Stimulated activated CD8-positive, alpha-beta memory T cell treated with anti-CD3 and anti-CD28 coated beads, Interleukin-12 subunit alpha, Interleukin-12 subunit beta, amount 100 ng/mL, for 1 hour (primary cell): ENCODE results near the gene CCDC157.

ENCODE experiments used
- DNase-seq: peaks from one replicate; pipeline ENCODE4 v3.0.0-alpha.2; 2020; ENCODE audit warnings: low read depth

CCDC157 gene

DNA sequence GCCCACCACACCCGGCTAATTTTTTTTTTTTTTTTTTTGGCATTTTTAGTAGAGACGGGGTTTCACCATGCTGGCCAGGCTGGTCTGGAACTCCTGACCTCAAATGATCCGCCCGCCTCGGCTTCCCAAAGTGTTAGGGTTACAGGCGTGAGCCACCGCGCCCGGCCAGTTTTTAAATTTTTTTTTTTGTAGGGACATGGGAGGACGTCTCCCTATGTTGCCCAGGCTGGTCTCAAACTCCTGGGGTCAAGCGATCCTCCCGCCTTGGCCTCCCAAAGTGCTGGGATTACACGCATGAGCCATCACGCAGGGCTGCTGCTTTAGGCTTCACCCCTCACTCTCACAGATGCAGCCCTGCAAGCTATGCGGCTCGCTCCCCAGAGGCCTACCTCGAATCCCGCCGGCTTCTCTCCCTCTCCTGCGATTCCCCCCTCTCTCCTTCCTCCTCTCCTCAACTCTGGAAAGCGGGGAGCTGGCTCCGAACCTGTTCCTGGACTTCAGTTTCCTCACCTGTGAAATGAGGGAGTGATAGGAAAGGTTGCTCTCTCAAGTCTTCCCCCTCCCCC lies 926 bp downstream of the CCDC157 start:
- no peak for DNase-seq

DNA sequence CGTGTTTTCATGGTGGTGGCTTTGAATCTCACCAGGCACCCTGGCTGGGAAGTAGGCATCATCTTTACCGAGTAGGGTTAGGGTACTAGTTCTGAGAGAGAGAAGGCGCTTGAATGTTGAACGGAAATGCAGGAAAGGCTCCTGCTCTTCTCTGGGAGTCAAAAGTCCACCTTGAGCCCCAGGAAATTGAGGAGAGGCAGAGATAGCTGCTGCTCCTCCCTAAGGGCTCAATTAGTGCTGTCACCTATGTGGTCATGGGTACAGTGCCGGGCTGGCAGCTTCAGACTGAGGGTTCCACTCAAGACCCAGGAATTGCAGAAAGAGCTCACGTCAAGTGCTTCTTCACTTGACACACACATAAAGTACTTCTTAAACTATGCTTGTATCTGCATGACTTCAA lies 1.7 kb downstream of the CCDC157 start:
- no peak for DNase-seq

DNA sequence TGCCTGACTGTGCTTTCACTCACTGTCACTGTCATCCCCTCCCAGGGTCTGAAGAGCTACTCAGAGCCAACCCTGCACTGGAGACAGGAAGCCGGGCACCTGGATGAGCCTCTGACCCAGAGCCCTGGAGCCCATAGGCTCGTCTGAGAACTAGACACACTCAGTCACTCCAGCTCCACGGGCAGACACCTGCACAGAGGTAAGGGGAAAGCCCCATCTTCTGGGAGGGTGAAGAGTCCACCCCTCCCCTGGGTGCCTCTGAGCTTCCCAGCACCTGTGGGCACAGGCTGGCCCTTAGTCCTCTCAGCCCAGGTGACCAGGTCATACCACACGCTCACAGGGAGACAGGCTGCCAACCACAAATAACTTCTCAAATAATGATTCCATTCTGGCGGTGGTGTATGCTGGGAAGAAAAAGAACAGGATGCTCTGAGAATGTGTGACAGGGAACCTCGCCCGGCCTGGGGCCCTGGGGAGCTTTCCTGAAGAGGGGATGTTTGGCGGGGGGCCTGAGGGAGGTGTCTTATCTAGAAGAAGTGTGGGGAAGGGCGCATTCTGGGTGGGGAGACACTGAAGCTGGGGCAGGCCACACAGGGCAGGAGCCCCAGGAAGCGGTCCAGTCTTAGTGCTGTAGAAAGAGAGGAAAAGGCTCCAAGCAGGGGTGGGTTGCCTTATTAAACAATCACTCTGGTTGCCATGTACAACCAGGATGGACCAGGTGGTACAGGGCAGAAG lies 5.3 kb downstream of the CCDC157 start:
- no peak for DNase-seq

DNA sequence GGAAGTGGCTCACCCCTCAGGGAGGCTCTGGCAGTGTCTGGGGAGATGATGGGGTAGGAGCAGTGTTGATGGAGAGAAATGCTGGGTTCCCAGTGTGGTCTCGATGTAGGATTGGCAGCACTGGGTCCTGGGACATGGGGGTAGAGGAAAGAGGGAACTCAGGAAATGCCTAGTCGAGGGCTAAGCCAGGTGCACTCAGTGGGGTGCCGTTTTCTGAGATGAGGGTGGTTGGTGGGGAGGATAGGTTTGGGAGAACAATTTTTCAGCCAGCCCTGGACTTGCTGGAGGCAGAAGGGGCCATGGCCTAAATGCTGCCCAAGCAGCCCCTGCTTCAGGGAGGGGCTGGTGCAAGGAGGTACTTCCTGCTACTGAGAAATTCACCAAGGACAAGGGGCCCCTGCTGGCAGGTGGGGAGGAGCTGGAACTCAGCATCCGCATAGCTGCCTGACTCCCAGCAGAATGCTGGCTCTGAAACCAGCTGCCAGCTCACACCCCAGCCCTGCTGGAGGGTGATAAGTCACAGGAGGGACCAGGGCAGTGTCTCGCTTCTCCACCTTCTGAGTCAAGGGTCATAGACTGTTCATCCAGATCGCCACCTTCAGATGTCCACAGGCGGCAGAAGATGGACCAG lies 6.0 kb downstream of the CCDC157 start:
- no peak for DNase-seq

DNA sequence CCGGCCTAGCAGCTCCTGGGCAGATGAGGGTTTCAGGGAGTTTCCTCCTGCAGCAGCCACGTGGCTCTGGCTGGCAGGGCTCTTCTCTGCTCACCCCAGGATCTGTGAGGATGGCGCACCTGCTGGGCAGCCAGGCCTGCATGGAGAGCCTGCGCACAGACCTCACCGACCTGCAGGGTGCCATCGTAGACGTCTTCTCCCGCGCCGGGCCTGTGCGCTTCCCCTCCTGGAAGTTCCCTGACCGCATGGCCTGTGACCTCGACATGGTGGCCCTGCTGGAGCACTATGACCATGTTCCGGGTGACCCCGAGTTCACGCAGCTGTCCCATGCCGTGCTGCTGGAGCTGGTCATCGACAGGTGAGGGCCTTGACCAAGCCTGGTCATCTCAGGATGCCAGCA lies 9.1 kb downstream of the CCDC157 start:
- DNase-seq = no peak

DNA sequence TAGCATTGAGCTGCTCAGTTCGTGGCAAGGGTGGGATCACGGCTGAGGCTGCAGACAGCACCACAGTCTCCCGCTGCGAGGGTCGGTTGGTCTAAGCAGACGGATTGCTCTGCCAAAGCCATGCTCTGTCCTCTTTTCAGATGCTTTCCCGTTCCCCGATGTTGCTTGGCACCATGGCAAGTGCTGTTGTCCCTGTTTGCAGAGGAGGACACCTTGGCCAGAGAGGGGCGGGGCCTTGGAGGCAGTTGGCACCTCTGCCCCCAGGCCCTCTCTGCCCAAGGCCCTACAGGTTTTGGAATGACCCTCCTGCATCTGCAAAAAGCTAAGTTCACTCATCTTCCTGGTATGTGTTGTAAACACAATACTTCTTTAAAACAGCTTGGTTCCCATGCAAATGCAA lies 11.6 kb downstream of the CCDC157 start:
- no peak for DNase-seq

DNA sequence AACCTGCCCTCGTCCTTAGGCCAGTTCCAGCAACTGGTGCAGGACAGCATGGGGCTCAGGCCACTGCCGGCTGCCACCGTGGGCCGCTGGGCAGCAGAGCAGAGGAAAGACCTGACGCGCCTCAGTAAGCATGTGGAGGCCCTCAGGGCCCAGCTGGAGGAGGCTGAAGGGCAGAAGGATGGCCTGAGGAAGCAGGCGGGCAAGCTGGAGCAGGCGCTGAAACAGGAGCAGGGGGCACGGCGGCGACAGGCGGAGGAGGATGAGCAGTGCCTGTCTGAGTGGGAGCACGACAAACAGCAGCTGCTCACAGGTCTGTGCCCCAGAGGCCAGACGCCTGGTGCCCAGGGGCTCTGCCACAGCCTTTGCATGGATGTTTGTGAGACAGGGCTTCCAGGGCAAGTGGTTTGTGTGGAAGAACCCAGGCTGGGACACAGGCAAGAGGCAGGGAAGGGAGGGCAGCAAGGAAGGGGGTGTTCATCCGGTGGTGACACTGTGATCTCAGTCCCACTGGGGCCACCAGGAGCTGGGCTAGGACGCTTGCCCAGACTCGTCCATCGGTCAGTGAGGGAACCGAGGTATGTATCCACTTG lies 13.9 kb downstream of the CCDC157 start:
- DNase-seq = no peak

DNA sequence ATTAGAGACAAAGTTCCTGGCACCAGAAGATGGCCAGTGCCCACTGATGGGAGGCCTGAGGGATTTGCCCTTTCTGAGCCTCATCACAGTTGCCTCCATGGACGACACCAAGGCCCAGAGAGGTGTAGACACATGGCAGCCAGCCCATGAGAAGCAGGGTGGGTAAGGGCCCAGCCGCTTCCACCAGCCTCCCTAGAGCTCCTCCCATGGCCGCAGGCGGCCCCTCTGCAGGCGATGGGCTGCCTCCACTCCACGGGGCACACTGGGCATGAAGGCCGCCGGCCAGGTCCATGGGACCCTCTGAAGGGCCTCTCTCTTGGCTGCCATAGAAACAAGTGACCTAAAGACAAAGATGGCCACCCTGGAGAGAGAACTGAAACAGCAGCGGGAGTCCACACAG lies 14.5 kb downstream of the CCDC157 start:
- DNase-seq = no peak

DNA sequence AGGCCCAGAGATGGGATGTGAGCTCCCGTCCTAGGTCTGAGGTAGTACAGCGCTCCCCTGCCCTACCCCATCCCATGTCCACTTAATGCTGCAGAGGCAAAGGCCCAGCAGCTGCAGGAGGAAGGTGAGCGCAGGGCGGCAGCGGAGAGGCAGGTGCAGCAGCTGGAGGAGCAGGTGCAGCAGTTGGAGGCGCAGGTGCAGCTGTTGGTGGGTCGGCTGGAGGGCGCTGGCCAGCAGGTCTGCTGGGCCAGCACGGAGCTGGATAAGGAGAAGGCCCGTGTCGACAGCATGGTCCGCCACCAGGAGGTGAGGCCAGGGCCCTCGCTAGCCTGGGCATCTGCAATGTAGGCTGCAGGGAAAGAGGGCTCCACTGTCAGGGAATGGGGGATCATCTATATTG lies 15.2 kb downstream of the CCDC157 start:
- DNase-seq = no peak

DNA sequence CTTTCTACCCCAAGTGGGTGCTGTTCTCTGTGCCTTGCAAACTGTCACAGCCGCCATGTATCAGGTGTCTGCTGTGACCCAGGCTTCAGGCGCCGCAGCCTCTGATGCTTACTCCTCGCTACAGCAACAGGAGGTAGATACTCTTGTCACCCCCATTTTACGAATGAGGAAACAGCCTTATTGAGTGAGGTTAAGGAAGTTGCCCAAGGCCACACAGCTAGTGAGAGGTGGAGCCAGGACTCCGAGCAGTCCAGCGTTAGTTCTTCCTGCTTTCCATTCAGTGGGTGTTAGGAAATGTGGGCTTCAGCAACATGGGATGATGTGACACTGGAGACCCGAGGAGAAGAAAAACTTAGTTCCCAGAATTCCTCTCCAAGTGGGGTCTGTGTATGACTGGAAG lies 16.1 kb downstream of the CCDC157 start:
- no peak for DNase-seq

DNA sequence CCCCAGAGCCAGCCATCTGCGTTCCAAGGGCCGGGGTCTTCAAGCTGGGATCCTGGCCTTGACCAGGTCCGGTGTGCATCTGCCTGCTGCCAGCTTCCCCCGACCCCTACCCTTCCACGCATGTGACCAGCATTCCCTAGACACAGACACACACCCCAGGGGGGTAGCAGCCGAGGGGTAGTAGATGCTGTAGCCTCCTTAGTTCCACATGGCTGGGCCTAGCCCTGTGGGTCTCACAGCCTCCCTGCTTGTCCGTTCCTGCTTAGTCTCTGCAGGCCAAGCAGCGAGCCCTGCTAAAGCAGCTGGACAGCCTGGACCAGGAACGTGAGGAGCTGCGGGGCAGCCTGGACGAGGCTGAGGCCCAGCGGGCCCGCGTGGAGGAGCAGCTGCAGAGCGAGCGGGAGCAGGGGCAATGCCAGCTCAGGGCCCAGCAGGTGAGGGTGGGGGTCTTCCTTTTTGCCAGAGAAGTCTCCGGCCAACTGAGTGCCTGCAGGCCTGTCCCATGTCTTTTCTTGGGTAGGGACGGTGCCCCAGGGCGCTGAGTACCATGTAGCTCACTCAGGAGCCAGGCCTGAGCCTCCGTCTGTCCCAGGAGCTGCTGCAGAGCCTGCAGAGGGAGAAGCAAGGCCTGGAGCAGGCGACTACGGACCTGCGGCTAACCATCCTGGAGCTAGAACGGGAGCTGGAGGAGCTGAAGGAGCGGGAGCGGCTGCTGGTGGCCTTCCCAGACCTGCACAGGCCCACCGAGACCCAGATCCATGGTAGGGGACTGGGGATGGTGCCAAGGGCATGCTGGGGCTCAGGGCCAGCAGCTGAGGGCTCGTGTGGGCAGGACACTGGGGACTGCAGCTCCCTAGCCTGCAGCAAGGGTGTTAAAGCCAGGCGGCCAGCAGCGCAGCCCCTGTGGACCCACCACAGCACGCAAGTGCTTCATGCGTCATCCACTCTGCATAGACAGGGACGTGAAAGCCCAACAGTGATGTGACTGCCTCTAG lies 16.8 kb downstream of the CCDC157 start:
- no peak for DNase-seq

DNA sequence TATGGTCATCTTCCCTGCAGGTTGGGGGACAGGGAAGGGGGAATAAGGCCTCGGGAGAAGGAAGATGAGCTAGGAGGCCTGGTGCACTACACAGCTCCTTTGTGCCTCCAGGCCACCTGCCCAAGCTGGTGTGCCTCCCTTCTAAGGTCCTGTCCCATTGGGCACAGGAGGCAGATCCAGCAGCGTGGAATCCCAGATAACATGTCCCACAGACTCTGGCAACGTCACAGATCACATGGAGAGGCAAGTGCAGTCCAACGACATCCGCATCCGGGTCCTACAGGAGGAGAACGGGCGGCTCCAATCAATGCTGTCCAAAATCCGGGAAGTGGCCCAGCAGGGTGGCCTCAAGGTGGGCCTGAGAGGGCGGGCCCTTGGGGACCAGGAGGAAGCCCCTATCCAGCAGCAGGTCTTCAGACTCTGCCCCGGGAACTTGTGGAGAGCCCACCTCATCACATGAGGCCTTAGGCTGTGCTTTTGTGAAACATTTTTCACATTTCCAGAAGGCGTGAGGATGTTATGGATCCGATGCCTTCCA lies 18.6 kb downstream of the CCDC157 start:
- no peak for DNase-seq

DNA sequence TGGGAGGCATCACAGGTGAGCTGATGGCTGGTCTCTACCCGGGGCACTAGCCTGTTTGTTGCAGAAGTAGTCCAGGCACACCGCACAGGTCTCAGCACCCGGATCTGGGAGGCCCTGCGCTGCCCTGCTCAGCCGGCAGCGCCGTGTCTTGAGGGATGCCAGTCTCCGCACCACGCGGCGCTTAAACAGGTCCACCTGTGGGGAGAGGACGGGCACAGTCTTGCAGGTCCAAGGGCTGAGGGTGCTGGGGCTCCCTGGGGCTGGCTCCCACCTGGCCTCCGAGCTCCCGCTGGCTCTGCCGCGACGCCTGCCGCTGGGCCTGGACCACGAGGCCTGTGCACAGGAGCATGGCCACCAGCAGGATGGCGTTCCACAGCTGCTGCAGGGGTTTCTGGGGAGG lies 23.2 kb downstream of the CCDC157 start:
- DNase-seq = no peak

DNA sequence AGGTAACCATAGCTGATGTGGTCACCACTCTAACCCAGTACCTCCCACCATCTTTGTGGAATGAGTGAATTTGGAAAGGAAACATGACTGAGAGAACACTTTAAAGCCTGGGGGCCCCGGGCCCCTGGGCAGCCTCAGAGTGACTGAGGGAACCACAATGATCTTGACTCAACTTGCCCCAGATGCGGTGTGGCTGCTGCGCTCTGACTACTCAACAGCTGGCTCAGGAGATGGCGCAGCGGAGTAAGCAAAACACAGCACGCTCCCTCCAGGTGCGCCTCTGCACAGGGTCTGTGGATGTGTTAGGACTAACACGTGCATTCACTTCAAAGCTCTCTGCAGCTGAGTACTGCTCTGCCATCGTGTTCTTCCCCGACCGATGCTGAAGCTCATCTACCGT lies 24.5 kb downstream of the CCDC157 start:
- DNase-seq = no peak

DNA sequence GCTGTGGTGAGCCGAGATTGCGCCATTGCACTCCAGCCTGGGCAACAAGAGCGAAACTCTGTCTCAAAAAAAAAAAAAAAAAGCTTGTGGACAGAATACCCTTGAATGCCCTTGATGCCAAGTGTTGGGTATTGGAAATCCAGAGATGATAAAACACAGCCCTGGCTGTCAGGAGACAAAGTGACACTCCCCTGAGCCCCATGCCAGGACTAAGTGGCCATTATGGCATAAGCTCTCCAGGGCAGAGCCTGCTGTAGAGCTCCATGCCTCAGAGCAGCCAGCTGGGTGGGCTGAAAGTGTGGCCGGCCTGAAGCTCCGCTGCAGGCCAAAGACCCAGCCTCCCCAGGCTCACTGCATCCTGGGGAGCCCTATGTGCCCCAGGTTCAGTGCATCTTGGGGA lies 25.5 kb downstream of the CCDC157 start:
- no peak for DNase-seq

DNA sequence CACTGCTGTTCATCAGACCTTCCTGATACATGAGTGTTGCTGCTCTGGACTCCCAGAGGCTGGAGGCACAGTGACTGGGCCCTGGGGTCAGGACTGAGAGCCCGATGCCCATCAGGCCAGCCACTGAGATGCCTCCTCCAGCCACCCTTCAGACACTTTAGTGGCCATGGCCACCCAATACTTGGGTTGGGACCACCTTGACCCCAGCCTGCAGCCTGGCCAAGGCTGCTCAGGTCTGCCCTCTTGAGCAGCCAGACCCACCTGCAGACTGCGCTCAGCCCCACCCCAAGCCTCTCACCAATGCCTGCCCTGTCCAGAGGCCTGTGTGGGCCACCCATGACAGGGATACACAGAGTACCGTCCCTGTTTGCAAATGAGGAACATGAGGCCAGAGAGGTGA lies 26.3 kb downstream of the CCDC157 start:
- no peak for DNase-seq

DNA sequence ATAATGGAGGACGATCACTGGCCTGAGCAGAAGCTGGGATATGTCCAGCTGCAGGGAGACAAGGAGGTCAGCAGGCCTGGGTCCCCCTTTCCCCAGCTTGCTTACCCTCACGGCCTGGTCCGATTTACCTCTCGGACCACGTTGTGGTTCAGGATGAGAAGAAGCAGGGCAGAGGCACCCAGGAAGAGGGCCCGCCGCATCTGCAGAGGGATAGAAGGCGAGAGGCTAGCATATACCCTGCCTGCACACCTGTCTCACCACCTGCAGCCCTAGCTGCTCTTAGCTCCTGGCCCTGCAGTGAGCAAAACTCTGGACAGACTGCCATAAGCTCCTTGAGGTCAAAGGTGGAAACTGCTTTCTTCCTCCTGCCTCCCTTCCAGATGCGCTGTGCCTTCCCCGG lies 29.1 kb downstream of the CCDC157 start:
- DNase-seq = no peak

DNA sequence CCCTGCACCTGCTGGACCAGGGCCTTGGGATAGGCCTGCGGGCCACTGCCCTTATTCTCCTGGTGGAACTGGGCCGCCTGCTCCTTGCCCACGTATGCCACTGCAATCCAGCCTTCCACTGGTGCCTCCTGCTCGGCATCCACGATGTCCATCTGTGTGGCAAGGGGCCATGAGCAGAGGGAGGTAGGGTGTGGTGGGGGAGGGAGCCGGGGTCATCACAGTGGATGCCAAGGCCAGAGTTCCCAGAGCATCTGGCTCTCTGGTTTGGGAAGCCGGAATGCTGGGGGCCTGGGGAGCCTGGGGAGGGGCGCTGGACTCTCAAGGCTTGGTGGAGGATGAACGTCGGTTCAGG lies 29.8 kb downstream of the CCDC157 start:
- no peak for DNase-seq

DNA sequence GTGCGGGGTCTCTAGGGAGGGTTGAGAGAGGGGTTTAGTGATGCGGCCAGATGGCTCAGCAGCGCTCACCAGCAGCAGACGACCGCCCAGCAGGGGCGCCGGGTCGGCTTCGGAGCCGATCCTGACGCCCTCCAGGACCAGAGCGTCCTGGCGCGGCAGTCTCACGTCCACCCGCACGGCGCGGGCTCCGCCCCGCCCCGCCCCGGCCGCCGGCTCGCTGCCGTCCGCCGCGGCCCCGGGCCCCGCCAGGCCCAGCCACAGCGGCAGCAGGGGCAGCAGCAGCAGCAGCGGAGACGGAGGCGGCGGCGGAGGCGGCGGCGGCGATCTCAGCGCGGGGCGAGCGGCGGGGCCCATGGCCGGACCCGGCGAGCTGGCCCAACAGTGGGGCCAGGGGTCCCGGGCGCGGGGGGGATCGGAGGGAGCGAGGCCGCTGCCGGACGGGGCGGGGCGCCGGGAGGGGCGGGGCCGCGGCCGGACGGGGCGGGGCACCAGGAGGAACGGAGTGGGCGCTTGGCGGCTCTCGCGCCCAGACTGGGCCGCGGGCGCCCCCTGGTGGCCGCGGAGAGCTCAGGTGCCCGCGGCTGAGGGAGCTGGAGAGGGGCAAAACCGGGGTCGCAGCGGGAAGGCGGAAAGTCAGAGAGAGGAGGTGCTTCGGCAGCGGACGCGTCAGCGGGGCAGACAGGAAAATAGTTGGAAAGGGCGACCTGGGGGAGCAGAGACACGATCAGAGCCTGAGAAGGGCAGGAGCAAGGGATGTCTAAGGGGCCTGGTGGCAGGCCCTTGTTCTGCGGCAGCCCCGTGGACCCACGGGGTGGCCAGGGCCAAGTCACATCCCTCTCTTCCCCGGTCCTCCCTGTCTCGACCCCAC lies 30.4 kb downstream of the CCDC157 start, which contains the start of gene RNF215:
Gene RNF215, minus strand, starts transcription at position 452 of the 868 bp plus-strand sequence. Its CDS starts 98 bp downstream, at position 354.
- DNase-seq = peak; percentile 57

DNA sequence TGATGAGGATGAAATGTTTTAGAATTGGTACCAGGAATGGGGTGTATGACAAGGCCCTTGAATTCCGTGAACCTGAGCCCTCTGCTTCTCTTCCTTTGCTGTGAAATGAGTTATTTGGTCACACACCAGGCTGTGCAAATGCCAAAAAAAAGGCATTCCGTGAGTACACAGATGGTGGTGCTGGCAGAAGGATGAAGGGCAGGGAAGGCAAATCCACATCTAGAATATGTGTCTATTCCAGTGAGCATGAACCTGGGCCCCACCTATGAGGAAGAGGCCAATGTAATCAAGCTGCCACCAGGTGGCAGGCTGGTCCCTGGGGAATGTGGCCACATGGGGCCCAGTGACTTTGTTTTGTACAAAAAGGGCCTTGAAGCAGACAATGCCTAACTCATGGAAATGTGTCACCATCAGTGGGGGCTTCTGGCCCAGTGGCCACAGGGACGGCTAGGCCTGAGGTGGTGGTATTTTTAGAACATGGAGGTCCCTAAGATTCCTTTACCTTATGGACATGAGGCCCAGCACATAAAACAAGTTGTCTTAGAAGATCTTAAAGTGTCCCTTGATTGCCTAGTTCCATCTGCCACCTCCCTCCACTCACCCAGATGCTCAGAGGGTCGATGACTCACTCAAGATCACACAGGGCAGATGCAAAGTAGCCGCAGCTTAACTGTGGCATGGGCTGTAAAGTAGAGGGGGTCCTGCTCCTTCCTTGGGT lies 34.3 kb downstream of the CCDC157 start:
- DNase-seq = peak; percentile 60
